Measurements from ENCODE around the gene ZBTB7C.
A peak's percentile ranks its signal among the peaks of the same experiment; 100 is the strongest.
"Not testable (repeated sequence)": the region's sequence is repeated elsewhere in the genome, so short reads cannot be mapped to it uniquely, and the experiment has no call there.

Gene ZBTB7C

DNA sequence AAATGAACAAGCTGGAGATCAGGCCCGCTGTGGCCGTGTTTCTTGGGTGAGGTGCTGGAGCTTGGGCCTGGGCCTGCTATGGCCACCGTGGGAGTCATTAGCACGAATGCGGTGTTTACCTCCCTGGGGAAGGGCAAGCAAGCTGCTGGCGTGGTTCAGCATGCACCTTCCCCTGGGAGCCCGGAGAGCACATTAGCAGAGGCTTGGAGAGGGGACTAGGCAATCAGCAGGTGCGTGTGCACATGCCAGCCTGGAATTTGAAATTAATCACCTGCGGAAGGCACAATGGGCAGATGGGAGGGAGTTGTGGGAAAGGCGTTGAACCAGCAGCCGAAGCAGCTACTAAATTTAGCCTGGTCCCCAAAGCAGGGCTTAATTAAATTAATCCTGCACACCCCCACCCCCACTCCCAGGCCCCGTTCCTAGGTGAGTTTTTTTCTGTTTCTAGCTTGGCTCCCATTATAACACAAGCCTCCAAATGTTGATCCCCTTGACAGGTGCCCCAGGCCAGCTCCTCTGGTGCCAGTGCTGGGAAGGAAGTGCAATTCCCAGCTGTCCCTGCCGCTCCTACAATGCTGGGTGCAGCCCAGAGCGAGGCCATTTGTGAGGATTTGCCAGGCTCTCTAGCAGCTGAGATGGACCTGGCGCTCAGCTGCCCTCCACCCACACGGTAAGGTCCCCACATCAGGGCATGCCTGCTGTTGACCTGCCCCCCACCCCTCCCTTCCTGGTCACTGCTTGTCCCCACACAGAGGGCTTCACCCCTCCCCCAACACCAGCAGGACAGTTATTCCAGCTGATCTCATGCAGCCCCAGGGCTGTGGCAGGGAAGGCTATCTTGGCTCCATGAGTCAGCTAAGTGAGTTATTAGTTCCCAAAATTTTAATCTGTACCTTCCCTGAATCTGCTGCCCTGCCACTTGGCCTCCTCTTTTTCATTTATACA is 115.0 kb downstream of the ZBTB7C start:
- DNase-seq, result peak in 1 of 2 donors; percentile 6

DNA sequence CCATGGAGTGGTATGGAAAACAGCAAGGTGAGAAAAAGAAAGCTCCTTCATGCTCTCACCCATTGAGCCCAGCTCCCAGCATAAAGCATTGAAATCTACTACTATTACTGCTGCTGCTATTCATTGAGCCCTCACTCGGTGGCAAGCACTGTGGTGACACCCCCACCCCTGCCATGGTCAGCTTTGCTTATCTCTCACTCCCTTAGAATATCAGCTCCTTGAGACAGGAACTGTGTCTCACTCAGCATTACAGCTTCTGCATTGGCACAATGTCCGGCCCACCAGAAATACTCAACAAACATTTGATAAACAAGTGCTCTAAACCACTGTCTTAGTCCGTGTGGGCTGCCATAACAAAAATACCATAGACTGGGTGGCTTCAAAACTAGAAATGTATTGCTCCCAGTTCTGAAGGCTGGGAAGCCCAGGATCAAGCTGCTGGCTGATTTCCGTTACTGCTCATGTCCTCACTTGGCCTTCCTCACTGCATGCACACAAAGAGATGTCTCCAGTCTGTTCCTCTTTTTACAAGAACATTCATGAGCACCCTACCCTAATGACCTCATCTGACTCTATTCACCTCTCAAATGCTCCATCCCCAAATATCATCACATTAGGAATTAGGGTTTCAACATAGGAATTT is 116.3 kb downstream of the ZBTB7C start:
- peak; percentile 30 to 42 for DNase-seq

DNA sequence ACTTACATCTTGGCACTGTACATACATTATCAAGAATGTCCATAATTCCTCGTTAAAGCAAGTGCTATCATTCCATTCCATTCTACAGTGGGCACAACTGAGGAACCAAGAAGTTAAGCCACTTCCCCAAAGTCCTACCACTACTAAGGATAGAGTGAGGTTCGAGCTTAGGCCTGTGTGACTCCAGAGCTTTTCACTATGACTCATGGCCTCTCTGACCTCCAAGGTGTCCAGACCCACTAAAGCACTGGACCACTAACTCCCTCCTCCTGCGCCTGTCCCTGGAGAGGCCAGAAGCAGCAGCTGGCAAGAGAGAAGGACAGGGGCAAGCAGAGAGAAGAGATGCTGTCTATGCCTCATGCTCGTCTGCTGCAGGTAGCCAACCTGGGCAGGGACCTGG is 117.0 kb downstream of the ZBTB7C start:
- no peak for DNase-seq

DNA sequence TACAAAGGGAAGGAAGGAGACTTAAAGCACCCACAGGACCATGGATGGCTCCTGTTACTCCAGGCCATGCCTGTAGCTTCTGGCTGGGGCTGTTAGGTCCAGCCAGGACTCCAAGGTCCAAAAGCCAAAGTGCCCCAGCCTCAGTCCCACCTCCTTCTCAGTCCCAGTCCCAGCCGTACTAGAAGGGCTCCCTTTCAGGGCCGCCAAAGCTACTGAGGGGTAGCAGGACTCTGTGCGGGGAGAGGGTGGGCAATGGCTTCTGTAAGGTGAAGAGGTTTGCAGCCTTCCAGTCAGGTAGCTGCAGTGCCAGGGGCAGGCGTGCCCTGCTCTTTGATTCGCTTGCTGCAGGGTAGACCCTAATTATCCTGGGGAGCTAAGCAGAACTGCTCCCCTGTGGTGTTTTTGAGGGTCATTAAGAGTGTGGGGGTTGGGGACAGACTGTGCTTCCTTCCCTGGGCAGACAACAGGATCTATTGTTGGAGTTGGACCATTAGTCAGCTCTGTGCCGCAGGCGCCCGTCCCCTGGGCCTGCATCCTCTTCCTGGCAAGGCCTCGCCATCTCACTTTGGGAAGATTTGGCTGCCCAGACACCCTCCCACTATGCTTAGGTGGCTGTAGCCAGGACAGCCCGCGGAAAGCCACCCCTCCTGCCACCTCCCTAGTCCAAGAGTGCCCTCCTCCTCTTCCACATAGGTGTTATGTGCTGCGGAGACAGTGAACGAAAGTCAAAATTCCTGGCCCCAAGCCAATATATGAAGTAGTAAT is 118.8 kb downstream of the ZBTB7C start:
- no peak for DNase-seq

DNA sequence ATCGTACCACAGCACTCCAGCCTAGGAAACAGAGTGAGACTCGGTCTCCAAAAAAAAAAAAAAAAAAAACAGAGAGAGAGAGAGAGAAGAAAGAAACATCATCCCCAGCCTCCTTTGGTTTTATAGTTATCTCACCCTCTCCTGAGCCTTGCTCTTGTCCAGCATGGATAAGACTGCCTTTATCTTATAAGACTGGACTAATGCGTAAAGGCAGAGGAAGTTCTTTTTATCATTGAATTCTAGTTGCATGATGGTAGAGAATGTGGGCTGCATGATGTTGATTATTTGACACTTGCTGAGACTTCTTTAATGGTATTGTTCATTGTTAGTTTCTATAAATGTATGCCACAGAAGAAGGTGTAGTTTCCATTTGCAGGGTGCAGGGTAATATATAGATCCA is 124.4 kb downstream of the ZBTB7C start:
- DNase-seq, result no peak

DNA sequence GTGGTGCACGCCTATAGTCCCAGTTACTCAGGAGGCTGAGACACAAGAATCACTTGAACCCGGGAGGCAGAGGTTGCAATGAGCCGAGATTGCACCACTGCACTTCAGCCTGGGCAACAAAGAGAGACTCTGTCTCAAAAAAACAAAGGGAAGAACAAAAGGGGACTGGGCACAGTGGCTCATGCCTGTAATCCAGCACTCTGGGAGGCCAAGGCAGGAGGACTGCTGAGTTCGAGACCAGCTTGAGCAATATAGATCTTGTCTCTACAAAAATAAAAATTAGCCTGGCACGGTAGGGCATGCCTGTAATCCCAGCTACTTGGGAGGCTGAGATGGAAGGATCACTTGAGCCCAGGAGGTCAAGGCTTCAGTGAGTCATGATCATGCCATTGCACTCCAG is 125.2 kb downstream of the ZBTB7C start:
- DNase-seq, result not testable (repeated sequence)

DNA sequence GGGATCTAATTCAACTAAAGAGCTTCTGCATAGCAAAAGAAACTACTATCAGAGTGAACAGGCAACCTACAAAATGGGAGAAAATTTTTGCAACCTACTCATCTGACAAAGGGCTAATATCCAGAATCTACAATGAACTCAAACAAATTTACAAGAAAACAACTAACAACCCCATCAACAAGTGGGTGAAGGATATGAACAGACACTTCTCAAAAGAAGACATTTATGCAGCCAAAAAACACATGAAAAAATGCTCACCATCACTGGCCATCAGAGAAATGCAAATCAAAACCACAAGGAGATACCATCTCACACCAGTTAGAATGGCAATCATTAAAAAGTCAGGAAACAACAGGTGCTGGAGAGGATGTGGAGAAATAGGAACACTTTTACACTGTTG is 127.7 kb downstream of the ZBTB7C start:
- DNase-seq, result not testable (repeated sequence)

DNA sequence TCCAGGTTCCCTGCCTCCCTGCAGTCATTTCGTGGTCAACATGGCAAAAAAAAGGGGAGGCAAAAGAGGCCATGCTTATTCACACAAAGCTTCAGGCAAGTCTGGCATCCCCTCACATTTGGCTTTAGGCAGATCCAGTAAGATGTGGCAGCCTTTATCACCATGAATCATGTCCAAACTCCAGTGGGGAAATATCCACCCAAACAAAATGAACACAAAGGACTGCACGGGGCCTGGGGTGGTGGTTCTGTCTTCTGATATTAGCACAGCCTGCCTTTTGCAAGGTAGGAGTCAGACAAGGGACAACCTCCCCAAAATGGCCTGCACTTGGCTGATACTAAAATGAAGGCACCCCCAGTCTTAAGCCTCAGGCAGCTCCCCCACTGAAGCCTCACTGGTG is 129.9 kb downstream of the ZBTB7C start:
- no peak for DNase-seq

DNA sequence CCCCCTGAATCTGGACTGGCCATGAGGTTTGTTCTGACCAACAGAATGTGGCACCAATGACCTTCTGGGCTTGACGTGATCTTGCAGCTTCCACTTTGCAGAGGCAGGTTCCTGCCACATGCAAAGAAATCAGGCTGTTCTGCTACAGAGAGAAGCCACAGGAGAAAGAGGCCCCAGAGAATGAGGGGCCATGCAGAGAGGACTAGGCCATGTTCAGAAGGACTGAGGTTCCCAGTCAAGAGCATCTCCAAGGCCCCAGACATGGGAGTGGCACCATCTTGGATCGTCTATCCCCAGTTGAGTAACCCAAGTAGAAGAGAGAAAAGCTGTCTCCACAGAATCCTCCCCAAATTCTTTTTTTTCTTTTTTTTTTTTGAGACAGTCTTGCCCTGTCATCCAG is 131.1 kb downstream of the ZBTB7C start:
- no peak for DNase-seq

DNA sequence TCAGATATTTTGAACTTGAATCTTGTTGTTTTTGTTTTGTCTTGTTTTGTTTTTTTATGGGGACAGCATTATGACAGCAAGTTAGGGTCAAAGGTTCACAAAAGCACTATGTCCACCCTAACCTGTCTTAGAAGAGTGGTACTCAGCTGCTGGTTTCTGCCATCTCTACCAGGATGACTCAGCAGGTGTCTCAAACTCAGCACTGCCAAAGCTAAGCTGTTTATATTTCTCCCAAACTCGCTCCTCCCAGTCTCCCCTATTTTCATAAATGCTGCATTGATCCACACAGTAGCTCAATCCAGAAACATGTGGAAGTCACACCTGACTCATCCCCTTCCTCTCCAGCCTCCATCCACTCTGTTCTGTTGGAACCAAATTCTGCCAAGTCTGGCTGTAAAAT is 134.9 kb downstream of the ZBTB7C start:
- DNase-seq, result no peak

DNA sequence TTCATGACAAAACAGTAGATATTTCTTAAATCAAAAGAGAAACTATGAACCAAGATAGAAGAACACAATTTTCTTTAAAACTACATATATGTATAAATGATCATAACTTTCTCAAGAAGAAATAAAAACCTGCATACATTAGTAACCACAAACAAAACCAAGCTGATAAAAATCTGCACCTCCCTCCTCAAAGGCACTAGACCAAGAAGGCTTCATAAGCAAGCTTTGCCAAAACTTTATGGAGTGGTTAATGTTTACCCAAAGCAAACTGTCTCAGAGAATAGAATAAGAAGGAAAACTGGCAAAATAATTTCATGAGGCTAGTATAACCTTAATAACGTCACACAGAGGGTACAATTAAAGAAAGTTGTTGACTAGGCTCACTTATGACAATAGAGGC is 138.3 kb downstream of the ZBTB7C start:
- no peak for DNase-seq

DNA sequence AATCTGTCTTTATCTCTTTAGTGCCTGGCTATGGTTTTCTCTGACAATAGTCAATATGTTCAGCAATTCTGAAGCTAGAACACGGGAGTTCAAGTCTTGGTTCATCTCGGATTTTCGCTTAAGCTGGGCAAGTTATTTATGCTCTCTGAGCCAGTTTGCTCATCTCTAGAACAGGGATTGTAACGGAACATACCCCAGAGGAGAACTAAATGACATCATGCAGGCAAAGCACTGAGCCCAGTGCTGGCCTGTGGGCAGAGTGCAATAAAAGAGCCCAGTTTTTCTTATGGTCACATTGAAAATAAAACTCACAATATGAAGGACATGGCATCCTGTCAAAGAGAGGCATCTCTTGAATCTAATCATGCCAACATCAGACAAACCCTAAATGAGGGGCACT is 143.9 kb downstream of the ZBTB7C start:
- no peak for DNase-seq

DNA sequence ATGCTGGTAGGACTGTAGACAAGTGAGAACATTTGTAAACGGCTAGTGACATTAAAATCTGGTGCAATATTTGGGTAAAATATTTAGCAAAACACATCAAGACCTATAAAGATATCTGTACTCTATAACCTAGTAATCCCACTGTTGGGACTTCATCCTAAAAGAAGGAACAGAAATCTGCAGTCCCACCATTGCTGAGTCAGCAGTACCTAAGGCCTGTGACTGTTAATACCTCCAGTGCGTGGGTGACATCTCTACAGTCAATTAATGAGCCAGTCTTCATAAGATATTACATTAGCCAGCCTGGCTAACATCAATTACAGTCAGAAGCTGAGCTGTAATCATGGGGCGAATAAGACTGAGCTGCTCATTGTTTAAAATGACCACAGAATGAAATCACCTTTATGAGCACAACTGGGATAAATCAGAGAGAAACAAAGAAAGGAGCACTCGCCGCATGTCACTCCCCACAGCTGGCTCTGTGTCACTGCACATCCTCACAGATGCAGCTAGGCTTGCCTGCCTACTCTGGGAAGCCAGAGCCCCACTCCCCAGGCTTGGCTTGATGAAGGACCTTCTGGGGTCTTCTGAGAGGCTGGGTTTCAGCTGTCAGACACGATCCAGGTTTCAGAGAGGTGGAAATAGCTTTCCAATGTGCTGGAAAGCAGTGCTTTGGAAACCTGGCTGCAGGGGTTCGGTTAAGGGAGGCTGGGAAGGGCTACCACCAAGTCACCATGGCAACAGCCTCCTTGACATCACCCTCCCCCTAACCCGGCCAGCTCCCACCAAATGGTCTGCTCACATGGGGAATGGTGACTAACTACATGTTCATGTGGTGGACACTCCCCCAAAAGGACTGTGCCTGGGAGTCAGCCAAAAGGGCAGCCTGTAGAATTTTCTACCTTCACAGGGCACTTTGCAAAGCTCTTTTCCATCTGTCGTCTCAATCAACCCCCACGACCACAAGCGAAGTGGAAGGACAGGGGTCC is 145.0 kb downstream of the ZBTB7C start:
- DNase-seq, result no peak

DNA sequence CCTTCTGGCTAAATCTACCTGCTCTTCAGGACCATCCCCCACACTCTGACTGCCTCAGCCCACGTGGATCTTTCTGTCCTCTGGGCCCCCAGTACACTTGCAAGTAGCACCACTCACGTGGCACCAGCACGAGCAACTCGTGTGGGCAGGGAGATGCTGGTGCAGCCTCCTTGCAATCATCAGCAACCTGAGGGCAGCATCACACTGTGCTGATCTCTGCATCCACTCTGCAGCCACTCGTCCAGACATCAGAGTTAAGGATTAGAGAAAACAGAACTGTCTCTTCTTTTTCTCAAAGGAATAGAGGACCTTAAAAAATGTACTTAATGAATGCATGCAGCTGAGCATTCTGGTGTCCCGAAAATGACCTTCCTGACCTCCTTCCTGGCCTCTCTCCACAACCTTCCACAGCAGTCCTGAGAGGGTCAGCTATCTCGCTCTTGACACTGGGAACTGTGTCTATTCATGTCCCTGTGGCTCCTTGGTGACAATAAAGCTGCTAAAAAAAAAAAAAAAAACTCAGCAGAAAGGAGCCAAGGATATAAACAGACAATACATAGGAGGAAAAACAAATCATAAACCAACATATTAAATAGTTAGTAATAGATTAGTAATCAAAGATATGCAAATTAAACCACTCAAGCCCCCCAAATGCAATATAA is 145.9 kb downstream of the ZBTB7C start:
- no peak for DNase-seq

DNA sequence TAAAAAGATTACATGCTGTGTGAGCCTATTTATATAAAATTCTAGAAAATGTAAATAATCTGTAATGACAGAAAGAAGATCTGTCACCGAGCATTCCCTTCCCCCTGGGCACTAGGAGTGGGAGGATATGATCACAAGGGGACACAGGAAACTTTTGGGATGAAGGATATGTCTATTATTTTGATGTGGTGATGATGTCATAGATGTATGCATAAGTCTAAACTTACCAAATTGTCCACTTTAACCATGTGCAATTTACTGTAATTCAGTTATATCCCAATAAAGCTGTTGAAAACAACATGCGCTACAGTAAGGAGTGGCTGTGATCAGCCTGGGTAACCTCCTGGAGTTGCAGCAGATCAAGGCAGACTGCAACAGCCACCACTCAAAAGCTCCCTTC is 148.9 kb downstream of the ZBTB7C start:
- DNase-seq, result no peak

DNA sequence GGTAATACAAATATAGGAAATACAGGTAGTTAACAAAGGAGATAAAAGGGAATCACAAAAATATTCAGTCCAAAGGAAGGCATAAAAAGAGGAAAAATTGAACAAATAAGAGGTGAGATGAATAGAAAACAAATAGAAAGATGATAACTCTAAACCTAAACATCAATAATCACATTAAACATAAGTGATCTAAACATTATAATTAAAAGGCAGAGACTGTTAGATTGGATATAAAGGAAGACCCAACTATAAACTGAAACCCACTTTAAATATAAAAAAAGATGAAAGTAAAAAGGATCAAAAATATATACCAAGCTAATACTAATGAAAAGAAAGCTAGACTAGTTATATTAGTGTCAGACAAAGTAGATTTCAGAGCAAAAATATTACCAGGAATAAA is 152.3 kb downstream of the ZBTB7C start:
- no peak for DNase-seq

DNA sequence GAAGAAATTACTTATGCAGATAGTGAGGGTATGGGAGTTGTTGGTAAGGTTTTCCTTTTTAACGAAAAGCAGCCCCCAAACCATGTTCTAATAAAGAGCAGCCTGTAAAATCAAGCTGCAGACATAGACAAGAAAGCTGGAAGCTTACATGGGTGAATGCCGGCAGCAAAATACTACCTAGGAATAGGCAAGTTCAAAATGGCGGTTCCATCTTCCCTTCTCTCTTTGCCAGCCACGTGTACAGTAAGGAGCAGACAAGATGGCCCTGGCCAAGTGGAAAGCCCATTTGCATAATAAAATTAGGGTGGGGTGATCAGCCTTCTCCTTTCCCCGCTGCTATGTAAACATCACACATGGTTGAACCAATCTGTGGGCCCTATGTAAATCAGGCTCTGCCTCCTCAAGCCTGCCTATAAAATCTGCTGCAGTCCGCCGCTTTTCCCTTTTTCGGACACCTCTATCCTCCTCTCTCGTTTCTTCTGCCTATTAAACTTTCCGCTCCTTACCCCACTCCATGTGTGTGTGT is 155.0 kb downstream of the ZBTB7C start:
- no peak for DNase-seq

DNA sequence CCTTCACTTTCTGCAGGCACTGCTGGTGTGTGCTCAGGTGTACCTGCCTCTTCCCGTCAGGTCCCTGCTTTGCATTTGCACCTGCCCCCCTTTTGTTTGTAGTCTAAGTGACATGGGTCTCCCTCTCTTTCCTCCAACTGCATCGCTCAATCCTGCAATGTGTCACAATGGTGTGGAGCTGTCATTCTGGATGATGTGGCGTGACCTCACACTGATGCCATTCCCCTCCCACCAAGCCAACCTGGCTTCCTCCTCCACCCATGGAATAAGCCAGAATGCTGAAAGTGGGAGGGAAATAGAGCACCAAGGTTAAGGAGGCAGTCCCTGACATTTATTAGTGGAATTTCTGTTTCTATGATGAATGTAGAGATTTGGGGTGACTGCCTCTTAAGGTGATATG is 156.7 kb downstream of the ZBTB7C start:
- no peak for DNase-seq

DNA sequence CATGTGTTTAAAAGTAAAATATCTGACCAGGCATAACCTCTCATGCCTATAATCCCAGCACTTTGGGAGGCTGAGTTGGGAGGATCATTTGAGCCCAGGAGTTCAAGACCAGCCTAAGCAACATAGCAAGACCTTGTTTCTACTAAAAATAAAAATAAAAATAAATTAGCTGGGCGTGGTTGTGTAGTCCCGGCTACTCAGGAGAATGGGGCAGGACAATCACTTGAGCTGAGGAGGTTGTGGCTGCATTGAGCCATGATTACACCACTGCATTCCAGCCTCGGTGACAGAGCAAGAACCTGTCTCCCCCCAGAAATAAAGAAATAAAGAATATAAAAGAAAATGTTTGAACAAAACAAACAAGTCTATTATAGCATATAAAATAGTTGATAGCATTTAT is 158.3 kb downstream of the ZBTB7C start:
- no peak for DNase-seq

DNA sequence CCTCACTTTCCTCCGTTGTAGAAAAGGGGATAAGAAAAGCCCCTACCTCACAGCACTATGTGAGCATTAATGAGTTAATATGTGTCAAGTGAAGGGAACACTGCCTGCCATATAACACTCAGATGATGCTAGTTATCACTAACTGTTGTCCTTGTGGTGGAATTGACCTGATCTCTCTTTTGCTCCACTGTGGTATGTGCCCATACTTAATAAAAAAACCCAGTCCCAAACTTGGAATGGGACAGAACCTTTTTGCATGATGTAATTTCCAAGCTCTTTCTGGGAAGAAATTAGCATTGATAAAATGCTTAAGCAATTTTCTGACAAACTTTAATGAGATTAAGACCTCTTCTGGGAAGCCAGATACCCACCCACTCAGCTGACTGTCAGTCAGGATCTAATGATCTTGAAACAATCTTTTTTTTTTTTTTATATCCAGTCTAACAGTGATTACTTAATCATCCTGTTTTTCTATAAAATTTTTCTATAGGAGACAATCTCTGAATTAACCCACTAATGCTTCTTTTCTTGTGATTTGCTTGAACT is 158.7 kb downstream of the ZBTB7C start:
- DNase-seq, result no peak

DNA sequence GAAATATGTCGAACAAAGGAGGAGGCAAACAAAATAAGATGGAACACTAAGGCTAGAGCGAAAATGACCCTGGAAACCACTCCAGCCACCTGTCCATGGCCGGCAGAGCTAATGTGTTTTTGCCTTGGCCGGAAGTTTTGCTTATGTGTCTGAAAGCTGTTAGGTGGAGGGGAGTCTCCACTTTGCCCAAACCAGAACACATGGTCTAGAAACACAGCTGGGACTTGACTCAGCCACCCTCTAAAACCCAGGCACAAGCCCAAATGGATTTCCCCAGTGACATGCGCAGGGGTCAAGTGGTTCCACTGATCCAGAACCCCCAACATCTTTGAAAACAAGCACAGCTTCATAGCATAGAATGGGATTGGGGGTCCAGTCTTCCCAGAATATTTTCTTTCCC is 159.3 kb downstream of the ZBTB7C start:
- no peak for DNase-seq

Measured in inflammatory macrophage treated with lipopolysaccharide for 1 hour (primary cell).